ENCODE data around the gene KCNC1.

DNA sequence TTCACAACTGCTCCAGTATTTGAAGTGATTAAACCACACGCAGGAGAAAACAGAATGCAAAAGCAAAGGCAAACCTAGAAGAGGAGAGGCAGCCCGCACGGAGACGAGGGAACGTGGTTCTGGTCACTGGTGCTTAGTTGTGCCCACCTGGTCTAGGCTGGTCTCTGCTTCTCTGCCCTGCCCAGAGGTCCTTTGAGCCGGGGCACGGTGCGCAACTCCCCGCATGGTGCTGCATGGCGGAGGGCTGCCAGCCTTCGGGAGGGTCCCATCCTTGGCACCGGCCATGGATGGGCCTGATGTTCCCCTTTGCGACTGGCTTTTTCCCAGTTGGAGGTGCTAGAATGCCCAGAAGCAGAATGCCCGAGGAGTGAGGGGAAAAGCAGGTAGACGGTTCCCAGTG lies 46.1 kb downstream of the KCNC1 start:
- TF ChIP-seq, protein P1, sequence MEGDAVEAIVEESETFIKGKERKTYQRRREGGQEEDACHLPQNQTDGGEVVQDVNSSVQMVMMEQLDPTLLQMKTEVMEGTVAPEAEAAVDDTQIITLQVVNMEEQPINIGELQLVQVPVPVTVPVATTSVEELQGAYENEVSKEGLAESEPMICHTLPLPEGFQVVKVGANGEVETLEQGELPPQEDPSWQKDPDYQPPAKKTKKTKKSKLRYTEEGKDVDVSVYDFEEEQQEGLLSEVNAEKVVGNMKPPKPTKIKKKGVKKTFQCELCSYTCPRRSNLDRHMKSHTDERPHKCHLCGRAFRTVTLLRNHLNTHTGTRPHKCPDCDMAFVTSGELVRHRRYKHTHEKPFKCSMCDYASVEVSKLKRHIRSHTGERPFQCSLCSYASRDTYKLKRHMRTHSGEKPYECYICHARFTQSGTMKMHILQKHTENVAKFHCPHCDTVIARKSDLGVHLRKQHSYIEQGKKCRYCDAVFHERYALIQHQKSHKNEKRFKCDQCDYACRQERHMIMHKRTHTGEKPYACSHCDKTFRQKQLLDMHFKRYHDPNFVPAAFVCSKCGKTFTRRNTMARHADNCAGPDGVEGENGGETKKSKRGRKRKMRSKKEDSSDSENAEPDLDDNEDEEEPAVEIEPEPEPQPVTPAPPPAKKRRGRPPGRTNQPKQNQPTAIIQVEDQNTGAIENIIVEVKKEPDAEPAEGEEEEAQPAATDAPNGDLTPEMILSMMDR (IDR thresholded peaks at IDR 0.05), result no peak
- TF ChIP-seq POLR2A (IDR thresholded peaks at IDR 0.05), result no peak
